ENCODE measurements around the gene FRRS1.
"Not testable (repeated sequence)": the region's sequence is repeated elsewhere in the genome, so short reads cannot be mapped to it uniquely, and the experiment has no call there.

Gene FRRS1

DNA sequence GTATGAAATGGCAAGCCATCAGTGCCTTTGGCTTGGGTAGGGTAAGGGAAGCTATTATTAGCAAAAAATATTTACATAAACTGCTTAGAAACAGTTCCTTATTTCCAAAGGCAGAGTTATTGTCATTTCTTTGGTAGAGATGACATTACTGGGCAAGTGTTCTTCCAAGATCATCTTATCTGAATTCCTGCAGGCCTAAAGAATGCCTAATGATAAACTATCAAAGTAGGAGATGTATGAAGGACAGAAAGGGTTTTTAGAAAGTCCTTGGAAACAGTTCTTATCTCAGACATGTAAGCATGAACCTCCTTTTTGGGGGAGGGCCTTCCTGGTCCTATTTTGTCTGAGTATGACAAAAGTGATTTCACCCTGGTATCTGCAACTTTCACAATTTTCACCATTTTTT lies 5.1 kb upstream of the FRRS1 start:
- DNase-seq: no peak
- intact Hi-C loops (cut with DNase I): no loop called here

DNA sequence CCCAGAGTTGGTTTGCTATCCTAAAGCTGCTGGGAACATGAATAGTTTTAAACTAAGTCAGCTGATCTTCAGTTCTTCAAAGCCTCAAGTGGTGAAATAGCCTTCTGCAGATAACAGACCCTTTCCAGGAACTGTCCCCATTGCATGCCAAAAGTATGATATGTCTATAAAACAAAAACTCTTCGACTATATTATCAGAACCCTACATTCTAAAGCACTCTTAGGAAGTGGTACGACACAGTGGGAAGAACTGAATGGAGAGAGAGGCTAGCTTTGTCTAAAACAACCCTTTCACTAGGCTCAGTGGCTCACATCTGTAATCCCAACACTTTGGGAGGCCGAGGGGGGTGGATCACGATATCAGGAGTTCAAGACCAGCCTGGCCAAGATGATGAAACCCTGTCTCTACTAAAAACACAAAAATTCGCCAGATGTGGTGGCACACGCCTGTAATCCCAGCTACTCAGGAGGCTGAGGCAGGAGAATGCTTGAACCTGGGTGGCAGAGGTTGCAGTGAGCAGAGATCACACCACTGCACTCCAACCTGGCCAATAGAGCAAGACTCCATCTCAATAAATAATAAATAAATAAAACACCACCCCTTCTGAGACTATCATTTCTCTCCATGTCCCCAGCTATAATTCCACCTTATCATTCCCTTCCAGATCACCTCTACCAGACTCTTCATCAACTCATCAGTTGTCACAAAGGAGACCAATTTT lies 2.2 kb upstream of the FRRS1 start:
- DNase-seq: no peak
- intact Hi-C loops (cut with DNase I): no loop called here

DNA sequence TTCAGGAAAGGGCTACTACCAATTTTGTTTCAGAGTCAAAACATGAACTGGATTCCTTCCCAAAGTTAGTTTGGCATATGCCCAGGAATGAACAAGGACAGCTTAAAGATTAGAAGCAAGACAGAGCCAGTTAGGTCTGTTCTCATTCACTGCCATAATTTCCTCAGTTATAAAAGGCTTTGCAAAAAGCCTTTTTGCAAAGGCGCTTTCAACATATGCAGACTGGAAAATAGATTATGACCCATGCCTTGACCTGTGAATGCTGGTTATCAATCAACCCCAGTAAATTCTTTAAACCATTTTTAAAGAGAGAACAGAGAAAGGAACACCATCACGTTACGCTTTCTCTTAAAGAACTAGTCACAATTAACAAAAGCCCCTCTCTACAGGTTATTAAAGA lies 1.7 kb upstream of the FRRS1 start:
- no peak for DNase-seq
- intact Hi-C loops (cut with DNase I): no loop called here

DNA sequence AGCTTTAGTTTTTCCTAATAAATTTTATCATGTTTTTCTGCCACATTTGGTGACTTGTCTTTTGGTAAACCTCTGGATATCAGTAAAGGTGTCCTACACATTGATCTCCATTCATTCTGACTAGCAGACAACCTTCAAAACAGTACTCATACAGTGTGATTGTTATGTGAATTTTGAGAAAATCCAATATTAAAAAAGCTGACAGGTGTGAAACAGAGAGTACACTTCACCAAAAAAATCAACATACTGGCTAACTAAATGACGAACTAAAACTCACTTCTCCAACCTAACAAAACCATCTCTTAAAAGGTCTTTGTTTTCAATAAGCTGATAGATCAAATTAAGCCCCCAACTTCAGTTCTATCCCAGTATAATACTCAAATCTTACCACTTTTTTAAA lies 1.5 kb downstream of the FRRS1 start:
- intact Hi-C loops (cut with DNase I): no loop called here
- DNase-seq: no peak

DNA sequence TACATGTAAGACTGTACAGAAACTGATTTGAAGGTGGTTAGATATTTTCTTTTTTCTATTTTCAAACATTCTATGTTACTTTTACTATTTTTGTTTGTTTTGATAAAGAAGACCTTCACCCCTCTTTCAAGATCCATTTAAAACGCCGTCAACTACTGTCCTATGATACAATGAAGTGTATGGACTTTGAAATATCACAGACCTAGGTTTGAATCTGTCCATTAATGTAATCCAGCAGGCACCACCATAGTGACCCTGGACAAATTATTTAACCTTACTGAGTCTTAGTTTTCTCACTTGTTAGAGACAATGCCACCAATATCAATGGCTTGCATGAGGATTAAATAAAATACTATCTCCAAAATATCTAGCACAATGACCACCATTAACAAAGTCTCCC lies 2.0 kb downstream of the FRRS1 start:
- intact Hi-C loops (cut with DNase I): no loop called here
- DNase-seq: no peak

DNA sequence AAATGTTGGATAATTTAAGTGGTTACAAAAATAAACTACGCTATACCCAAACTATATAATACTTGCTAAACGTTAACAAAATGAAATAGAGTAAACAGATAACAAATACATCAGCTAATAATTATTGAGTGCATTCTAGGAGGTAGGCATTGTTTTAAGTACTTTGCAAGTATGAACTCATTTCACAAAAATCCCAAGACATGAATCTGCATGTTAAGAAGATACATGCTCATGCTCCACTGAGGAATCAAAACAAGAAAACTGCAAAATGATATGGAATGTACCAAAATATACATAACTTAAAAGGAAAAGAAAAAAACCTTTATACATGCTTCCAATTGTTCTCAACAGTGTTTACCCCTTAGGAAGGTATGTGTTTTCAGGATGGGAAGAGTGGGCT lies 2.5 kb downstream of the FRRS1 start:
- DNase-seq: no peak
- intact Hi-C loops (cut with DNase I): no loop called here

DNA sequence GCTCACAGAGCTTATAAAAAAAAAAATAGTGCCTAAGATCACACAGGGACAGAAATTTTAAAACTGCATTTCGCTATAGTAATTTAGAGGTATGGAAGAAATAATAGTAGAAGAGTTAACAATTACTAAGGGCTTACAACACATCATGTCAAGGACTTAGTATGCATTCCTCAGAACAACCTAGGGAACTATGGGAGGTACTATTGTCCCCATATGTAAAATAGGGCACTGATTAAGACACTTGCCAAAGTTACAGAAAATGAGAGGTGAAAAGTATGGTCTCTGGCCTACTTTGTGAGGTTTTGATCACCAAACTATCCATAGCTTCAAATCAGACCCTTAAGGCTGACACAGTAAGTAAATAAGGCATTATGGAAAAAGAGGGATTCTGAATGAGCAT lies 4.7 kb downstream of the FRRS1 start:
- DNase-seq: no peak
- intact Hi-C loops (cut with DNase I): no loop called here

DNA sequence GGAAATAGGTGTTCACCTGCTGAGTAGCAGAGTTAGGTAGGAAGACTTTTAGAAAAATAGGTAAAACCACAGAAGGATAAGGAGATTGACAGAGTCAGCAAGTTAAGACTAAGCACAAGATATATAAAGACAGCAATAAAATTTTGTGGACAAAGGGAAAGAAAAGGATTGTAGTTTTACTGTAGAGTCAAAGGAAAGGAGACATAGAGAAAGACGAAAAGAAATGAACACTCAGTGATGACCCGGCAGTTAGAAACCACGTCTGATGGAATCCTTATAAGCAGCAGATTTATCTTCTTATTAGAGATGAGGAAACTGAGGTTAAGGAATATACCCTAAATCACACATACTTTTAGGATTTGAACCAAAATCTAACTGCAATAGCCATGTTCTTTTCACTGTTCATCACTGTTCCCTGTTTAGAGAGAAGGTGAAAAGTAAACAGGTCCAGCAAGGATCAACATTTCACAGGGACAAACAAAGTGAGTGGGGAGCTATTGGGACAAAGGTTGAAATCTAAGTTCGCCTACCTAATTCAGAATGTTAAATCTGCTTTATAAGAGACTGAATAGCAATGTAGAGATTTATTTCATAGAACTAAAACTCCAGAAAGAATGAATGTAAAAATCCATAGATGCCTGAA lies 6.8 kb downstream of the FRRS1 start:
- DNase-seq: no peak
- intact Hi-C loops (cut with DNase I): no loop called here

DNA sequence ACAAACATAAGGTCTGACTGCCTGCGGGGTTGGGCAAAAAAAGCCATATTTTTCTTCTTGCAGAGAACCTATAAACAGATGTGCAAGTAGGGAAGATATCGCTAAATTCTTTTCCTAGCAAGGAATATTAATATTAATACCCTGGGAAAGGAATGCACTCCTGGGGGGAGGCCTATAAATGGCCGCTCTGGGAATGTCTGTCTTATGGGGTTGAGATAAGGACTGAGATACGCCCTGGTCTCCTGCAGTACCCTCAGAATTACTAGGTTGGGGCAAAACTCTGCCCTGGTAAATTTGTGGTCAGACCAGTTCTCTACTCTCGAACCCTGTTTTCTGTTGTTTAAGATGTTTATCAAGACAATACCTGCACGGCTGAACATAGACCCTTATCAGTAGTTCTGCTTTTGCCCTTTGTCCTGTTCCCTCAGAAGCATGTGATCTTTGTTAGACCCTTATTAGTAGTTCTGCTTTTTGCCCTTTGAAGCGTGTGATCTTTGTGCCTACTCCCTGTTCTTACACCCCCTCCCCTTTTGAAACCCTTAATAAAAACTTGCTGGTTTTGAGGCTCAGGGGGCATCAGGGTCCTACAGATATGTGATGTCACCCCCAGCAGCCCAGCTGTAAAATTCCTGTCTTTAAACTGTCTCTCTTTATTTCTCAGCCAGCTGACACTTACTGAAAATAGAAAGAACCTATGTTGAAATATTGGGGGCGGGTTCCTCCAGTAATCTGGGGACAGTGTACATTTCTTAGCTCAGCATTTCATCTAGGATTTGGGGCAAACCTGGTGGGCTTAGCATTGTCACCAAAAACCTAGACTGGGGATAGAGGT lies 7.5 kb downstream of the FRRS1 start:
- intact Hi-C loops (cut with DNase I); DNase-seq: not testable (repeated sequence)

DNA sequence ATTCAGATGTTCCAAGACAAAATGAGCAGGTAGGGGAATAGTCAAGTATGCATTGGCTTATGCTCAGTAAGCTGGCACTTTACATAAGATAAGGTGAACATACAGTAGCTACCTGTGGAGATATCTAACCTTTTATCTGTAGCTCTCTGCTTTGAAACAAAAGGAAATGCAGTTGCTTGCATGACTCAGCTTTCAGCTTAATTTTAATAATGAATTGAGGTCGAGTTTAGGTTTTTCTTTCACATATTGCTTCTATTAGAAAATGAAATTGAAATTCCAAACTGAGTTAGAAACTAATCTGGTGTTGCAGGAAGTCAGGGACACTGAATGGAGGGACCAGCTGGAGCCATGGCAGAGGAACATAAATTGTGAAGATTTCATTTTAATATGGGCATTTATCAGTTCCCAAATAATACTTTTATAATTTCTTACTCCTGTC lies 8.3 kb downstream of the FRRS1 start:
- intact Hi-C loops (cut with DNase I): no loop called here
- peak in 1 of 42 donors; percentile 9 for DNase-seq

DNA sequence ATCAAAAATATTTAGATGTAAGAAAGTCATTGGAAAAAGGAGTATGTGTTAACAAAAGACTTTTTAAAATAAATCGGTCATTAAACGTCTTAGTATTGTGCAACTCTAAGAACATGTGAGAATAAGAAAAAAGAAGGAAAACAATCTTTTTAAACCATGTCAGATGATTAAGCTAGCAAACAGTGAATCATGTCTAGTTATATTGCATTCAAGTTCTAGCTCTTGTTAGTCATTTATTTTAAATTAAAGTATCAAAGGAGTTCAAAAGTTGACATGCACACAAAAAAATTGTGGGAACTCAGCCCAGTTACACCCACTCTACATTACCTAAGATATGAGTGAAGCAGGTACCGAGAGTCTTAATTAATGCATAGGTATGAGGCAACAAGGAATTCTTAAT lies 9.8 kb downstream of the FRRS1 start:
- intact Hi-C loops (cut with DNase I): no loop called here
- peak in 6 of 42 donors; percentile 12 to 56 (median 24) for DNase-seq

DNA sequence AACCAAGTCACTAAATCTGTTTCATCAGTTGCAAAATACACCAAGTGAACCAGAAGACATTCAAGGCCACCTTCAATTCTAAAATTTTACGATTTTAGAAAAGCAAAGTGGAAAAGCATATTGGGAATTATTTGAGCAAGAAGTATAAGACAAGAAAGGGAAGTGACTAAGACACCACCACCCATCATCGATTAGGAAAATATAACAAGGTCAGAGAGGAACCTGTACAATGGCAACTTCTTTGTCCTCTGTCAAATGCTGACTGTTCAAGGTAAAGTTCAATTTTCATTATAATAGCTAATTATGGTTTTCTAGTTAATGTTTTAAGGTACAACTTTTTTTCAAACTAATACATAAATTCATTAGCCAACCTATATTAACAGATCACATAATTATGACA lies 10.8 kb downstream of the FRRS1 start:
- no peak for DNase-seq
- intact Hi-C loops (cut with DNase I): no loop called here

DNA sequence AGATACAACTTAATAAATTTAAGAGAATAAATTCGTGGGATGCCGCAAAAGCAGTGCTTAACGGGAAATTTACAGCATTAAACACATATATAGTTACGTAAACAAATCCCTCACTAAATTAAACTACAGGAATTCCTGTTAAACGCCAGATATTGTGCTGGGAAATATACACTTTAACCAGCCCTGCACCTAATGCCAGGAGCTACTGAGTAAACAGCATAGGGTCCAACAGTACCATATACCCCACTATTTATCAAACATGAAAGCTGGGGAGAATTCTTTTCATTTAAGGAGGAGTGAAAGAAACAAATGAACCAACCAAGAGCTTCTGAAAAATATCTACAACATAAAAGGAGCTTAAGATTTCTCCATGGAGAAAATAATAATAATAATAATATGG lies 11.7 kb downstream of the FRRS1 start:
- intact Hi-C loops (cut with DNase I): no loop called here
- DNase-seq: no peak

DNA sequence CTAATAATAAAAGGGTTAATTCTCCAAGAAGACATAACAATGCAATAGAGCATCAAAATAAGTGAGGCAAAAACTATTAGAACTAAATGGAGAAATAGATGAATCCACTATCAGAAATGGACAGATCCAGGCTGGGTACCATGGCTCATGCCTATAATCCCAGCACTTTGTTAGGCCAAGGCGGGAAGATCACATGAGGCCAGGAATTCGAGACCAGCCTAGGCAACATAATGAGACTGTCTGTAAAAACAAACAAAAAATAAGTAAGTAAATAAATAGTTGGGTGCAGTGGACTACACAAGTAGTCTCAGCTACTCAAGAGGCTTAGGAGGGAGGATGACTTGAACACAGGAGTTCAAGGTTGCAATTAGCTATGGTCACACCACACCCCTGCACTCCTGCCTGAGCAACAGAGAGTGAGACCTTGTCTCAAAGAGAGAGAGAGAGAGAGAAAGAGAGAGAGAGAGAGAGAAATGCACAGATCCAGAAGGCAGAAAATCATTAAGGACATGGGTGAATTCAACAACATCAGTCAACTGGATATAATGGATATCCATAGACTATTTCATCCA lies 12.3 kb downstream of the FRRS1 start:
- DNase-seq: no peak
- intact Hi-C loops (cut with DNase I): no loop called here

DNA sequence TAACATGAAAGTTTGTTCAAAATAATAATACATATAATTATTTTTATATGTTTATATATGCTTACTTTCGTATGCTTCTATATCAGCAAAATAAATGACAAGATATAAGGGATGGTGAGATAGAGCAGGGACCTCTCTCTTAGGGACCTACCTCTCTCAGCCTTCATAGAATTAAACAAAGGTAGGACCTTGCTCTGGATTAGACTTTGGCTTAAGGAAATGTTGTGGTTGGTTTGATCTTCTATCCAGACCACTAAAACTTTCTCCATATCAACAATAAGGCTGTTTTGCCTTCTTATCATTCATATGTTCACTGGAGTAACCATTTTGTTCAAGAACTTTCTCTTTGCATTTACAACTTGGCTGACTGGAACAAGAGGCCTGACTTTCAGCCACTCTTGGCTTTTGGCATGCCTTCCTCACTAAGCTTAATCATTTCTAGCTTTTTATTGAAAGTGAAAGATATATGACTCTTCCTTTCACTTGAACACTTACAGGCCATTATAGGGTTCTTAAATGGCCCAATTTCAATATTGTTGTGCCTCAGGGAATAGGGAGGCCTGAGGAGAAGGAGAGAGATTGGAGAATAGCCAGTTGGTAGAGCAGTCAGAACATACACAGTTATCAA lies 14.4 kb downstream of the FRRS1 start:
- intact Hi-C loops (cut with DNase I): no loop called here
- DNase-seq: no peak

DNA sequence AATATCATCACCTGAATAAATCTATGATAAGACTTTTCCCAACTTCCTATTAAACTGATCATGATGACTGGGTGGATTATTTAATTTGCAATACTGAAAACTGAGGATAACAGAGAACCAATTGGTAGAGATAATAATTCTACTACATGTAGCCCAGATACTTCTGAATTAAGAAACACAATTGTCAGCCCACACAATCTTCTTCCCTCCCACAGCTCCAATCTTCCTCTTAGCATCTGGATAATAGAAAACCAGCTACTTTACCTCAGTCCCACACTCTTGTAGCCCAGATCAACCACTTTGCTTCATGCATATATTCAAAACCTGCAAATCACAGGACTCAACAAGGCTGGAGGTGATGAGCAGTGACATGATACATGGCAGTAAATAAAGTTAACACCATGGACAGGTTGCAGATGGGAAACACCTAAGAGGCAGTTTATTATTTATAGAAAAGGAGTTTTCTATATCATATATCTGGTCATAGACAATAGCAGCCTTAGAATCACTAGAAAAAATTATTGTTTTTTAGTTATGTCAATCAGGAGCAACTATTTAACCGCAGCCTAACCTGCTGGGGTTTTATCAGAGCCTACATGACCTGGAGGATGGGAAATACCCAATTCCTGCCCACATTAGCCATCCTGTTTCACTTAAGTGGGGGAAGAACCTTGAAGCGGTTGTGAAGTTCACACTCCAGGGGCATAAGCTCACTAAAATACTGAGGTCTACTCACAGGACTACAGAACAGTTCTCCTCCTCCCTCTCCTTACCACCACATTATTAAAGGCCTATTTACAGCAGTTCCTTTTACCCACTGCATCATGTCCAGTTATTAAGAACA lies 16.7 kb downstream of the FRRS1 start:
- intact Hi-C loops (cut with DNase I): no loop called here
- DNase-seq: peak in 5 of 42 donors; percentile 16 to 52 (median 24)

DNA sequence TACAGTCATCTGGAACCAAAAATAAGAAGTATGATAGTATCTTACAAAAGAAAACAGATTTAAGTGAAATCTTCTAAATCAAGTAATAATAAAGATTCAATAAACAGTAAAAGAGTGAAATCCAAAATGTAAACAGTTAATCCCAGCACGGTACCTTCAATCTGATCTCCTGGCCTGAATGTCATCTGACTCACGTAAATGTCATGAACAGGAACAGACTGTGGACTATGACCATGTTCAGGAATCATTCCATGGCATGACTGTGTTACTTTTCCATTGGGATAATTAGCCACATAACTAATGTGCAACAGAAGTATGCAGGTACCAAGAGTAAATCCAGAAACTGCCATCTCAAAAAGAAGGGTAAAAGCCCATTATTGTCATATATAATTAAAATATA lies 18.0 kb downstream of the FRRS1 start:
- intact Hi-C loops (cut with DNase I): no loop called here
- no peak for DNase-seq

DNA sequence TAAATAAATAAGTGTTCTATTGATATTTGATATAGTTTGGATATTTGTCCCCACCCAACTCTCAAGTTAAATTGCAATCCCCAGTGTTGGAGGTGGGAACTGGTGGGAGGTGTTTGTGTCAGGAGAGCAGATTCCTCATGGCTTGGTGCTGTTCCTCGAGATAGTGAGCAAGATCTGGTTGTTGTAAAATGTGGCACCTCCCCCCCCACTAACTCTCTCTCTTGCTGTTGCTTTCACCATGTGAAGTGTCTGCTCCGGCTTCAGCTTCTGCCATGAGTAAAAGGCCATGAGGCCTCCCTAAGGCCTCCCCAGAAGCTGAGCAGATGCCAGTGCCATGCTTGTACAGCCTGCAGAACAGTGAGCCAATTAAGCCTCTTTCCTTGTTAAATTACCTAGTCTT lies 20.8 kb downstream of the FRRS1 start:
- no peak for DNase-seq
- intact Hi-C loops (cut with DNase I): no loop called here

DNA sequence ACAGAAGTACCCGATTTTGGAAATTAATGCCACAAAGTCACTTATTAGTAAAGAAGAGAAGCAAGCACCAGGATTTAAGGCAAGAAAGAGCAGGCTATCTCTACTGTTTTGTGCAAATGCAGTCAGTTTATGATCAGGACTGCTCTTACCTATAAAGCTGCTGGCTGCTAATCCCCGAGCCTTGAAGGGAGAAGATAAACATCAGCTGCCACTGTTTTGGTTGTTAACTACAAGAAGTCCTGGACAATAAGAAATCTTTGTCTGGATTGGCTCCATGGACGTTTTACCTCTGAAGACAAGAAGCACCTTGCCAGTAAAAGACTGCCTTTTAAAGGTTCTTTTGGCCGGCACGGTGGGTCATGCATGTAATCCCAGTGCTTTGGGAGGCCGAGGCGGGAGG lies 21.4 kb downstream of the FRRS1 start:
- intact Hi-C loops (cut with DNase I): no loop called here
- no peak for DNase-seq

Measured in head of caudate nucleus (tissue), 42 donors.